Hematopoietic multipotent progenitor cell treated with erythropoietin and hydrocortisone succinate and interleukin-3 and kit ligand, for 17 days (in vitro differentiated cells): Measurements from ENCODE around the gene SLC35F3.

ENCODE experiments used
- DNase-seq: peaks from one replicate; pipeline ENCODE4 v3.0.0-alpha.2; 2015; ENCODE audit warnings: low spot score

Gene SLC35F3

GRCh38 chr1:233912447-233912846 lies 8.0 kb downstream of the SLC35F3 start:
- DNase-seq = no peak

- DNase-seq = no peak
Observed at GRCh38 chr1:233912909-233913308, 8.4 kb downstream of the SLC35F3 start.

DNA sequence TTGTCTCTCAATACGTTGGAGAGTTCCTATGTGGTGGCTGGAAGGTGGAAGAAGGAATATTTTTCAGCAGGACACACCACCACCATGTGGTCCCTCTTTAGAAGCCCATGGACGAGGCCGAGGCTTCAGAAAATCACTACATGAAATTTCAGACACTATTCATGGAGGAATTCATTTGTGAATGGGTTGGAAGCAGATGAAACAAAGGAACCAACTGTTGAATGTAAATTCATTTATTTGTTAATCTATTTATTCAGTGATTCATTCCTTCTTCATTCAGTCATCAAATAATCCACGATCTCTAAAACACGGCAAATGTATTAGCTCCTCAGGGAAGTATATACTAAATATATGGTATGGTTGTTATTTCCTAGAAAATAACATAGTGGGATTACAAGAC lies 12.2 kb downstream of the SLC35F3 start:
- no peak for DNase-seq

GRCh38 chr1:233919786-233920185 lies 15.3 kb downstream of the SLC35F3 start:
- no peak for DNase-seq

DNA sequence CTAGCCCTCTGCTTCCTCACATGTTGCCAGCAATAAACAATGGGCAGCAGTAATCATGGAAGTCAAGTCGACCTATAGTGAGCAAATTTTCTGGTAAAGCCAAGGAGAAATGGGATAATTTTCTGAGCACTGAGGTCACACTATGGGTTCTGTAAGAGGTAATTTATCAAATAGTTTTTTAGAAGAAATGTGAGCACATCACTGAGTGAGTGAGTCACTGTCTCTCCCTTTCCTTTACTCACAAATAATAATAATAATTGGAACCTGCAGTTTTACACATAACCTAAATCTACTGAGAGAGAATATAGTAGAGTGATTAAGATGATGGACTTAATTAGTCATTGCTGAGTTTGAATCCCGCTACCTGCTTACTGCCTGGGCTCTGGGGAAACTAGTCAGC lies 23.6 kb downstream of the SLC35F3 start:
- DNase-seq = no peak

GRCh38 chr1:233933339-233933738 lies 28.9 kb downstream of the SLC35F3 start:
- DNase-seq = no peak

DNA sequence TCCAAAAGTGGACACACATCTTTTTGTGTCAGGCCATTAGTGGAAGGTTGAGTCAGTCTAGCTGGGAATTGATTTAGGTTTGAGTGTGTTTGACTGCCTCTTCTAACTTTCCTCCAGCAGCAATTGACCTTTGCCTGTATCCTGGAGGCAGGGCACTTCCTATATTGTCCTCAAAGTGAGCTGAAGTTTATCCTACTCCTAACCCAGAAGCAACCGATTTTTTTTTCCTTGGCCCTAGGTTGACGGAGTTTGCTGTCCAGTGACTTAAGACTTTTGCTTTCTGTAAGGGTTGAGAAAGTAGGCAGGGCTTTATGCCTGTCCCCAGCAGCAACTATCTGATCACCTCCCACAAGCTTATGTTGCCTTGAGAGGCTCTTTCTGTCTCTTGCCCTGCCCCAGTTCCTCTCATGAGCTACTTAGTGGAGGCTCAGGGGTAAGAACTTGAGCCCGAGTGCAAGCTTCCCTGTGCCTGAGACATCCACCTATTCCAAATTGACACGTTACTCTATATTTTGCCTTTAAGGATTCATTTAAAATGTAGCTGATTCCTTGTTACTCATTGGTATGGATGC lies 30.9 kb downstream of the SLC35F3 start:
- no peak for DNase-seq

- DNase-seq = no peak
Observed at GRCh38 chr1:233936422-233936821, 31.9 kb downstream of the SLC35F3 start.

DNA sequence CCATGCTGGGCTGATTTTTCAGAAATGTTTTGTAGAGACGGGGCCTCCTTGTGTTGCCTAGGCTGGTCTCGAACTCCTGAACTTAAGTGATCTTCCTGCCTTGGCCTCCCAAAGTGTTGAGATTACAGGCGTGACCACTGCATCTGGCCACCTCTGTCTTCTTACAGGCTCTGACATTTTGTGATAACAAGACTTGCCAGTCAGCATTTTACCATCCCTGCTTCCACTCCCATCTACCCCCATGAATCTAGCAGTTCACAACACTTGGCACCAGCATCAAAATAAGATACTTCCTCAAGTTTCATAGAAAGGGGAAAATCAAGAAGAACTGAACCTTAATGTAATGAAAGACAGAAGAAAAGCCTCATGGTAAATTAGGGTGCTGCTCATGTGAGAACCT lies 32.4 kb downstream of the SLC35F3 start:
- no peak for DNase-seq

GRCh38 chr1:233938476-233938875 lies 34.0 kb downstream of the SLC35F3 start:
- DNase-seq = no peak

- no peak for DNase-seq
Observed at GRCh38 chr1:233939451-233939850, 35.0 kb downstream of the SLC35F3 start.

- no peak for DNase-seq
Observed at GRCh38 chr1:233940908-233941307, 36.4 kb downstream of the SLC35F3 start.

DNA sequence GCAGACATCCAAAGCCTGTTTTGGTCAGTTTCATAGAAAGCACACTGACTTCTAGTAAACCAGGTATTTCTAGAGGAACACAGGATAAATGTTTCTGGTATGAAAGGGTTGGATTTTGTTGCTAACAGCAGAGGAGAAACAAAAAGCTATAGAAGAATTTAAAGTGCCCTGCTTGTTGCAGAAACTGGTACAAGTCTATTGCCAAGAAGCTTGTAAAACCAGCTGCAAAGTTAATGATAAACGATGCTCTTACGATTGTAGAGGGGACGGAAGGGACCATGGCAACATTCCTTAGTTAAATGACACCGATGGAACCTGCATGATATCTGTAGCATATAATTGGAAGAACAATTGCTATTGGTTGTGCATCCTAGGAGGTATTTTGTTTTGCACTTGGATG lies 40.1 kb downstream of the SLC35F3 start:
- no peak for DNase-seq

- DNase-seq = no peak
Observed at GRCh38 chr1:233945573-233945972, 41.1 kb downstream of the SLC35F3 start.

- DNase-seq = no peak
Observed at GRCh38 chr1:233945979-233946378, 41.5 kb downstream of the SLC35F3 start.

GRCh38 chr1:233946724-233947123 lies 42.2 kb downstream of the SLC35F3 start:
- DNase-seq = no peak

DNA sequence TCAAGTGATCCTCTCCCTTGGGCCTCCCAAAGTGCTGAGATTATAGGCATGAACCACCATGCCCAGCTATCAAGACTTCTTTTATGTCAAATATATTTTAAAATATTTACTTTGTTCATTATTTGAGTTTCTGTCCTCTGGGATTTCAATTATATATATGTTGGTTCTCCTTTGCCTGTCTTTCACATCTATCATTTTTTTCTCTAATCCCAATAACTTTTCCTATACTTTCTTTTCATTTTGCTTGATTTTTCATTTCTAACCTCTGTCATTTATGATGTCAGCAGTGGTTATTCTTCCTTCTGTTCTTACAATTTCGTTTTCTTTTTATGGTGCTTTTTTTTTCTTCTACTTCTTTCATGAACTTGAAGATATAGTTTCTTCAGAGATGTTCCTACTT lies 47.3 kb downstream of the SLC35F3 start:
- no peak for DNase-seq

DNA sequence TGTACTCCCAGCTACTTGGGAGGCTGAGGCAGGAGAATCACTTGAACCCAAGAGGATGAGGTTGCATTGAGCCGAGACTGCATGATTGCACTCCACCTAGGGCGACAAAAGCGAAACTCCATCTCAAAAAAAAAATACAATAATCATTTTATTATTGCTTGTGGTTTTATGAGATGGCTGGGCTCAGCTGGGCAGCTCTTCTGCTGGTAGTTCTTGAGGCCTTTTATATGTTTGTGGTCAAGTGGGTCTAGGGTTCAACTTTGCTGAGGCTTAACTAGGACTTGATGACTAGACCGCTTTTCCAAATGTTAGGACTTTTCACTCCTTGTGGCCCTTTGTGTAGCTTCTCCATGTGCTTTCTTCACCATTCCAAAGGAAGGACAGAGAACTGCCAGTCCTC lies 53.2 kb downstream of the SLC35F3 start:
- DNase-seq = no peak

GRCh38 chr1:233959102-233959501 lies 54.6 kb downstream of the SLC35F3 start:
- no peak for DNase-seq

DNA sequence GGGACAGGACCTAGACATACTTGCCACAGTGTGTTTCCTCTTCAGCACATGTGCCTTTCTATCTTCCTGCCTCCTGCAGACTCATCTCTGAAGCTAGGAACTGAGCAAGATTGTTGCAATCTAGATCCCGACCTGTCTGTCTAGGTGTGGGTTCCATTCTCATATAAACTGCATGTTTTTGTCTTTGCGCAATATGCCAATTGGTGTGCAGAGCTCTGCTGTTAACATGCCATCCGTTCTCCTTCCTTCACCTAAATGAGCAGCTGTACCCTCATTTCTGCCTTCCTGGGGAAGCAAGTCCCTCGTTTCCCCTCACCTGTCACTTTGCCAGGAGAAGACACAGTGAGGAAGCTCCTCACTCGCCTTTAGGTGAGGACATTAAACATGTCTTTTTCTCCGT lies 55.5 kb downstream of the SLC35F3 start:
- DNase-seq = no peak

DNA sequence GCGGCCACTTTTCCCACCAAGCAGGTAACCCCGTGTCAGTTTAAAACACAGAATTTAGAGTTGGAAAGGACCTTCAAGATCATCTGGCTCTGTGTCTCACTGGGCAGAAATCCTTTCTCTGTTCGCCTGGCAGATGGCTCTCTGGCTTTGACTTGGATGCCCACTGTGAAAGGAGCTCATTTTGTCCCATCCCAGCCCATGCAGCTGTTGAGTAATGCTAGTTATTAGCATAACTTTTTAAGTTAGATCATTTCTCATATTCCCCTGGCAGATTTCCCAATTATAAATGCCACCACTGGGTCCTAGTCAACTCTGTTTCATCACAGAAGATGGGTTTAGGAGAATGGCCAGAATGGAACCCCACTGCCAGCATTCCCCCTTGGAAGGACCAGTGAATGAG lies 55.9 kb downstream of the SLC35F3 start:
- DNase-seq = no peak

DNA sequence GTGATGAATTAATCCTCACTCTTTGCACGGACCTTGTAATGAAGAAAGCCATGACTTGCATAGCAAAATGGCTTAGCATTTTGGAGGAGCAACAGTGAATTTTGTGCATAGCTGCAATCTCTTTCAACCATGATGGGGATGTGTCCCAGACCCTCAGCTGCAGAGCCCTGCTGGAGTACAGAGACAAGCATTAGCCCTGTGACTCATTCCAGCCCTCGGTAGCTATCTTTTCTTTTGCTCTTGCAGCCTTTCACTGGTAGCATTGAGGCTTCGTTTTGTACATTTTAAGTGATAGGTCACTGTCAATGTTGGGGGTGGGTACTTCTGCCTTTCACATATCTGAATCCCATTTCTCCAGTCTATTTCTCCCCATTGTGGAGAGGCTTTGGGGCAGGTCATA lies 58.4 kb downstream of the SLC35F3 start:
- DNase-seq = no peak

DNA sequence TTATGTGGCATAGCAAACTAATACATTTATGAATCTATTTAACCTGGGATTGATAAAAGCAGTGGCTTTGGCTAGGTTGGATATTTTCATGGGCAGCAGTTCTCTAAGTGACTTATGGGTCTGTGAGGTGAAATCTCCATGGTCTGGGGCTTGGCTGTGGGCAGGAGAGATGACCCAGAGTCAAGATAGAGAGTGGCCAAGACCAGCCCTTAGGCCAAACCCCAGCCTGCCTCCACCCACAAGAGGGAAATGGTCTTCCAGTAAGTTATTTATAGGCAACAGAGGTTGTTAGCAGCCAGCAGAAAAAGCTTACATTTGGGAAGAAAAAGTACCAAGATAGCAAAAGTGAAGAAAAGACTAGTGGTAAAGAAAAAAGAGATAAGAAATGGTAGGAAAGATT lies 61.4 kb downstream of the SLC35F3 start:
- DNase-seq = no peak

DNA sequence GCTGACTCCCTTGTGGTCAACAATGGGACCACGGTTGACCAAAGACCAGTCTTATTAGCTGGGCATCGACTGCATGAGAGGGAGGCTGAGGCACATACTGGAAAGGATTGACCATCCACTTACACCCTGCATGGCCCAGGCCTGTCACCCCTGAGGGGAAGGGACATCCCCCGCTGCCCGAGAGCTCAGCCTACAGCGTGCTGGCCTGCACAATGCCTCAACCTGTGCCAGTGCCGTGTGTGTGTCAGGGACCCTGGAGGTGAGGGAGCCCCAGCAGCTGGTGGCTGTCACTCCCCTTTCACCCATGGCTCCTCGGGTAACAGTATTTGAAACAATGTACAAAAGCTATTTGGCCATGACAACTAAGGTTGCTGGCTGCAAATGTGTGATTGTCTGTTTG lies 67.3 kb downstream of the SLC35F3 start:
- DNase-seq = no peak

GRCh38 chr1:233972563-233972950 lies 68.1 kb downstream of the SLC35F3 start:
- no peak for DNase-seq
